HG02759 (cell line): ENCODE data around the gene FUT7.
A peak's percentile ranks its signal among the peaks of the same experiment; 100 is the strongest.

Experiments
- ATAC-seq: cut with Tn5 transposase; IDR thresholded peaks from one replicate; pipeline ENCODE4 v1.9.1; 2021; ENCODE audit warnings: mild to moderate bottlenecking, moderate library complexity; ENCODE audit not compliant: unreplicated experiment

Gene FUT7

DNA sequence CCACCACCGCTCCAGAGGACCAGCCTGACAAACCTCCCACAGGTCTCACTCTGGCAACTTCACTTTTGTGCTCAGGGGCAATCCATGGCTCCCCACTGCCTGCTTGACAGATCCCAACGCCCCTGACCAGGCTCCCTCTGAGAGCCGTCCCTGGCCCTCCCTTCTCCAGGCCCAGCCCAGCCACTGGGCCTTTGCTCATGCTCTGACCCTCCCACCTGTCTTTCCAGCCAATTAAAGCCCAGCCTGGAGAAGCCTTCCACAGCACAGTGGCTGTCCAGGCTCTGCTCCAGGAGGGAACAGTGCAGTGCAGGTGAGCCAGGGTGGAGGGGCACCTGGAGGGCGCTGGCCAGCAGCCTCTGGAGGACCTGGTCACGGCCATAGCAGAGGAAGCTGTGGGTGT, 18.7 kb upstream of the FUT7 start:
- ATAC-seq: no peak

DNA sequence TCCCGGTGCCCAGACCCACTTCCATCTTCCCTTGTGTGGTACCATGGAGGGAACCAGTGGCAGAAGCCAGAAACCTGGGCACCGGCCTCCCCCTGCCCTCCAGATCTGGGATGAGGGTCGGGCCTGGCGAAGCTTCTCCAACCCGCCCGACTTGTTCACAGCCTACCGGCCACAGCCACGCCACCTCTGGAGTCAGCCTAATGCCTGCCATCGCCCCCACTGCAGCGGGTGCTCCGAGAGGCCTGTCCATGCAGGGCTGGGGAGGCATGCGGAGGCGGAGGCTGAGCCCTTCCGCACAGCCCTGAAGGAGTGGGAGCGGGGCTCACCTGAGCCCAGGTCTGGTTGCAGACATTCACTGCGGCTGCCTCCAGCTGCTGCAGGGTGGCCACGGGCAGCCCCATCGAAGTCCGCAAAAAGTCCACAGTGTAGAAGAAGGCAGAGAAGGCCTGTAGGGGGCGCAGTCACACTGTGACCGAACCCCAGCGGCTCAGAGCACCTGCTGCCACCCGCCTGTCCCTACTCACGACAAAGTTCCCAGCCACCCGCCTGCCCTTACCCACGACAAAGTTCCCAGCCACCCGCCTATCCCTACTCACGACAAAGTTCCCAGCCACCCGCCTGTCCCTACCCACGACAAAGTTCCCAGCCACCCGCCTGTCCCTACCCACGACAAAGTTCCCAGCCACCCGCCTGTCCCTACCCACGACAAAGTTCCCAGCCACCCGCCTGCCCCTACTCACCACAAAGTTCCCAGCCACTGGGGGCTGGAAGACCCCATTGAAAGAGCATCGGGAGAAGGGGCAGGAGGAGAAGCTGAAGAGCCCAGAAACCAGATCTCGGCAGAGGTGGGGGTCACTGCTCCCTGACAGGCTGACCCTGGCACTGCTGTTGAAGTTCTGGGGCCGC, 17.9 kb upstream of the FUT7 start:
- no peak for ATAC-seq

DNA sequence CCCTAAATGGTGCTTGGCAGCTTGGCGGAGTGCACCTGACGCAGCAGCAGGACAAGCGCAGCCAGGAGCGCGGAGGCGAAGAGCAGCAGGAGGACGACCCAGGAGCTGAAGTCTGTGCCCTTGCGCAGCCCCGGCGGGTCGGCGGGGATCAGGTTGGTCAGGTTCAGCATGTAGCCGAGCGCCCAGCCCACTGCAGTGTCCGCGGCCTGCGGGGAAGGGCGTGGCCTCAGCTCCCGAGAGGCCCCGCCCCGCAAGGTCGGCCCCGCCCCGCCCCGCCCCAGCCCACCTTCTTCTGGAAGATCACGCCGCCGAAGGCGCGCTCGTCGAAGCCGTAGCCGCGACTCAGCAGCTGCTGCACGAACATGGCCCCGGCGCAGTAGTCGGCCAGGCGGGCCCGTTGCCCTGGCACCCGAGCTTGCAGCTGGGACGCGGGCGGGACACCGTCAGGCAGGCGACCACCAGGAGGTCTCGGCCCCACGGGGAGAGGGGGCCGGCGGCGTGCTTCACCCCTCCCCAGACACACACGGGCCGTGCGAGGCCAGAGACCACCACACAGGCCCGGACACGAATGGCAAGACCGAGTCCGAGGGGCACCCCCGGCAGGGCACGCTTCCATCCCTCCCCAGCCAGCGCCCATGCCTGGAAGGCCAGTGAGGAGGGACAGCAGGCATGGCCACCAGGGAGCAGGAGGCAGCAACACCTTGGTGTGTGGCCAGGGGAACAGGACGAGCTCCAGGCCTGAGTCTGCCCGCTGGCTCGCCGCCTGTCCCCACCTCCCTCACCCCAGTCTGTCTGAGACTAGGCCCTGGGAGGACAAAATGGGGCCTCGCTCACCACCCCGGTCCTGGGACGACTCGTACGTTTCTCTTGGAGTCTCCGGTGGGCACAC, 17.0 kb upstream of the FUT7 start:
- ATAC-seq: no peak

DNA sequence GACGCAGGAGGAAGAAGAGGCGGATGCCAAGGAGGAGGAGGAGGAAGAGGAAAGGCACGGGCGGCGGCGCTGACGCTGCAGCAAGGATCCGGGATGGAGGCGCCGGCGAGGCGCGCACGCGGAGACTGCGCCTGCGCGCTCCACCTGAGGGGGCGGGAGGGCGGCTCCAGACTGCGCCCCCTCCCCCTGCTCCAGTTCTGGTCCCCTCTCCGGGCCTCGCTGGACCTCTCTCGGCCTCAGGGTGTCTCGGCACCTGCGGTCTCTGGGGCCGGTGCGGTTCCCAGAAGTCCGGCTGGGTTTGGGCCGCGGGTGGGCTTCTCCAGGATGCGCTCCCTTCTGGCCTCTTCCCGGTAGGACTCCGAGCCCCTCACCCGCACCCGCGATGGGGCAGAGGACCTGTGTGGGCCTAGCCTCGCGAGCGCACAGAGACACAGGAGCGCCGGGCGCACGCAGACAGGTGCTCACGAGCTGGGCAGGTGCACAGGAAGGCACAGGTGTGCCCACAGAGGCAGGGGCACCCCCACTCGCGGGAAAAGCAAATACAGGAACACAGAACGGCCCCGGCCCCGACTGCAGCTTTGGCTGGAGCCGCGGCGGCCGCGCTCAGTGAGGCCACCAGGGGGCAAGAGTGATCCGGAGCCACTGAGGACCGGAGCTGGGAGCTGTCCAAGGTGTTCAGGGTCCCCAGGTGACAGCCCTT, 14.3 kb upstream of the FUT7 start, which contains the start of gene NPDC1:
TSS of gene NPDC1 (minus strand) at position 90 of the 700 bp plus-strand sequence. CDS start 188 bp downstream, outside the sequence.
- no peak for ATAC-seq

DNA sequence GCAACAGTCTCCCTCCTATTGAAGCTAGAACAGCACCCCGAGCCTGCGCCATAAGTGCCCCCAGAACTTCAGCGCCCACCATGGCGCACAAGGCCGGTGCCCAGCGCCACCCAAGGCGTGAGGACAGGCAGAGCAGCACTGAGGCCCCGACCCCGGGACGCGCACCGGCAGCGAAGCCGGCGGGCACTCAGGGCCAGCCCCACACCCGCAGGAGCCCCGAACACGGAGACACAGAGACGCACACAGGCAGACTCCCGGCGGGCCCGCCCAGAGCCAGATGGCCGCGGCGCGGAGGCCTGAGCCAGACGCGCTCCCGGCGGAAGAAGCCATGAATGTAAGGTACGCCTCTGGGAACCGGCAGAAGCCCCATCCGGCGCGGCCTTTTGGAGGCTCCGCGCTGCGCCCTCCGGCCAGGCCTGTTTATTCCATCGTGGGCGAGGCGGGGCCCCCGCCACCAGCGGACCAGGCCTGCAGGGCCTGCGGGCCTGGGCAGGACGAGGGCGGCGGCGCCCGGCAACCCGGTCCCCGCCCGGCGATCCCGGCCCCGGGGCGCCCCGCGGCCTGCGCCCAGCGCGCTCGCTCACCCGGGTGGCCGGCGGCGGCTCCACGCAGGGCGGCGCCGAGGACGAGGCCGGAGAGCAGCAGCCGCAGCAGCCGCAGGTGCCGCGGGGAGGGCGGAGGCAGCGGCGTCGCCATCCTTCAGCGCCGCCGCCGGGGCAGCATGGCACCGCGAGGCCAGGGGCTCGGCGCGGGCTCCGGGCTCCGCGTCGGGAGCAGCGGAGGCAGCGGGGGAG, 13.6 kb upstream of the FUT7 start:
- ATAC-seq: no peak

DNA sequence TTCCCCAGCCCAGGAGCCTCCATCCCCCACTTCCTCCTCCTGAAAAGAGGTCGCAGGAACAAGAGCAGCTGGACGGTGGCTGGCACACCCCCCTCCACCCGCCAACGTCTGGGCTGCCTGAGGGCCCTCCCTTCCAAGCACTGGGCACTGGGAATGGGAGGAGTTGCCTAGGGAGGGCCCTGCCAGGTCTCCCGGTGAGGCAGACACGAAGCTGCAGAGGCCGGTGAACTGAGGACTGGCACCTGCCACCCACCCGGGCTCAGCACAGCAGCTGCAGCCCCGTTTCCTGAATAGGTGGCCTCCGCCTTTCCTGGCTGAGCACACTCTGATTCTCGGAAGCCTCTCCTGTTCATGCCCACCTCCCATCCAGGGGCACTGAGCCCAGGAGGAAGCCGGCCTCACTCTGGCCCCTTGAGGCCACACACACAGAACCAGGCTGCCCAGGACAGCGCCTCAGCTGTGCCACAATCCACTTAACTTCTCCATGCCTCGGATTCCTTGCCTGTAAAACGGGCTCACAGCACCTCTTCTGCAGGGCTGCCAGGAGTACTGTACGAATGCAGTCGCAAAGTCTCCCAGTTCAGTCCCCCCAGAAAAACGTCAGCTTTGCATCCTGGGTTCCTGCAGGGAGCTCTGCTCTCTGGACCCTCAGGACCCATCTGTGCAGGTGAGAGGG, 12.8 kb upstream of the FUT7 start:
- ATAC-seq: no peak

DNA sequence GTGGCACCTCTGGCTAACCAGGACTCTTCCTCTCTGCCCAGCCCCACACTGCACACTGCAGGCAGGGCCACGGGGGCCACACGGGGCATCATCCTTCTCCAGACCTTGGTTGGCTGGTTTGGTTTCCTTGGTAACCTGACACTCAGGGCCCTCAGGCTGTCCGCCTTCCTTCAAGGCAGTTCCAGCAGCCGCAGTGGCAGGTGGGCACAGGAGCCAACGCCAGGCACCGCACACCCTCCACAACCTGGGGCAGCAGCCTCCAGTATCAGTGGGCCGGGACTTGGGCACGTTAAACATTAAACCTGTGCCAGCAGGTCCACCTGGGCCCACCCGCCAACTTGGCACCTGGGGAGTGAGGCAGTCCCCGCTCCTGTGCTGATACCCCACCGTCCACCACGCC, 12.1 kb upstream of the FUT7 start:
- no peak for ATAC-seq

DNA sequence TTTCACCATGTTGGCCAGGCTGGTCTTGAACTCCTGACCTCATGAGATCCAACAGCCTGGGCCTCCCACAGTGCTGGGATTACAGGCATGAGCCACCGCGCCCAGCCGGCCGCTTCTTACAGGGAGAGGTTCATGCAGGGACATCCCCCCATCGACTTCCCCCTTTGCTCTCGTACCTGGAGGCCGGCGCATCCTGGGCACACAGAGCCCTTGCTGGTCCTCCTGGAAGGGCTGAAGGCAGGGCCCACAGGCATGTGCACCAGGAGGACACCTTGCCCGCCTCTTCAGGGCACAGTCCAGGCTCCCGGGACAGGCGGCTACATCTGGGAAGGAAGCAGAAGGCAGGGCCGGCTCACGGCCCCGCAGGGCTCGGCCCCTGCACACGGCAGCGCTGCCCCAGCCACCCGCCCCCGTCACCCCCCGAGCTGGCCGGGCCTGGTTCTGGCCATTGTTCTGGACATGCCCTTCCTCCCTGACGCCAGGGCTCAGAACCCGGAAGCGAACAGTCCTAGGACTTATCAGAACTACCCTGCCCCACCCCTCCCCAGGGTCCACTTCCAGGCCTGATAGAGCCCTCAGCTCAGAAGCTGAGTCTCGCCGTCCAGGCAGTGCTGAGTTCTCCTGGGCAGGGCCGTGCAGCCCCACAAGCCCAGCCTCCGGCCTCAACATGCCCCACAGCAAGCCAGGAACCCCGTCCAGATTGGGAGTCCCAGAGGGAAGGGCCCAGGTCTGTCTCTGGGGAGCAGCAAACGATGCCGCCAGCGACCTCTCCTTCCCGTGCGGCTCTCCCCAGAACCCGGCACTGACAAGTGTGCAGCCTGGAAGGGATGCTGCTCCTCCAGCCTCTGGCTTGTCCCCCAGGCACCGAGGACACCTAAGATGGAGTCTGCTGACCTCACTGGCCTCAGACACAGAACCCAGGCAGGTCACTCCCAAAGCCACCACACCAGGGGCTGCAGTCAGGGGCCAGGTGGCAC, 11.2 kb upstream of the FUT7 start:
- no peak for ATAC-seq

DNA sequence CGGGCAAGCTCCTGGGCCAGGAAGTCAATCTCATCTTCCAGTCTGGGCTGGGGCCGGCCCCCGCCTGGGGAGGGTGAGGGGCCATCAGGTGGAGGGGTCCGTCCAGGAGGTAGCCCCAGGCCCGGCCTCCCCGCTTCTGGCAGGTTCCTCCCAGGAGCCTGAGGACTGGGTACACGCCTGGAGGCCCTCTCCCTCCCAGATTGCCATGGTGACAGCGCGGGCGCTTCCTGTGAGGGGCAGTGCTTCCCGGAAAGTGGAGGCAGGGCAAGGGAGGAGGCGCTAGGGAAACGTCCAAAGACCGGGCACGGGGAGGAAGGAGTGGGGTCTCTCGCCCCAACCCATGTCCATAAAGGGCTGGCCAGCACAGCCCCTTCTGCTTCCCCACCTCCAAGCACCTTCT, 9.2 kb upstream of the FUT7 start:
- ATAC-seq: no peak

DNA sequence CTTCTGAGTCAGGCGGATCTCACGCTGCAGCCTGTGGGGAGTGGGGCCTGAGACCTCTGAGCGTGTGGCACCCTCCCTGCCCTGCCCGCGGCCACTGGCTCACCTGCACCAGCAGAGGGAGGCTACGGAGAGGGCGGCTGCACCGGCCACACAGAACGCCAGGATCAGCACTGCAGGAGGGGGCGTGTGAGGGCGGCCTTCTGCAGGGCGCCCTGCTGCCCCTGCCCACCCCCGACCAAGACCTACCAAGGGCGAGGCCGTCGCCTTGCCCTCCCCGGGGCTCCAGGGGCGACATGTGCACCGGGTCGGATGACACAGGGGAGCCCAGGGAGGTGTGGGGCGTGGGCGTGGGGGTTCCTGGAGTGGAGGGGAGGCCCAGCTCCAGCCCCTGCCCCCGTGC, 8.7 kb upstream of the FUT7 start:
- no peak for ATAC-seq

DNA sequence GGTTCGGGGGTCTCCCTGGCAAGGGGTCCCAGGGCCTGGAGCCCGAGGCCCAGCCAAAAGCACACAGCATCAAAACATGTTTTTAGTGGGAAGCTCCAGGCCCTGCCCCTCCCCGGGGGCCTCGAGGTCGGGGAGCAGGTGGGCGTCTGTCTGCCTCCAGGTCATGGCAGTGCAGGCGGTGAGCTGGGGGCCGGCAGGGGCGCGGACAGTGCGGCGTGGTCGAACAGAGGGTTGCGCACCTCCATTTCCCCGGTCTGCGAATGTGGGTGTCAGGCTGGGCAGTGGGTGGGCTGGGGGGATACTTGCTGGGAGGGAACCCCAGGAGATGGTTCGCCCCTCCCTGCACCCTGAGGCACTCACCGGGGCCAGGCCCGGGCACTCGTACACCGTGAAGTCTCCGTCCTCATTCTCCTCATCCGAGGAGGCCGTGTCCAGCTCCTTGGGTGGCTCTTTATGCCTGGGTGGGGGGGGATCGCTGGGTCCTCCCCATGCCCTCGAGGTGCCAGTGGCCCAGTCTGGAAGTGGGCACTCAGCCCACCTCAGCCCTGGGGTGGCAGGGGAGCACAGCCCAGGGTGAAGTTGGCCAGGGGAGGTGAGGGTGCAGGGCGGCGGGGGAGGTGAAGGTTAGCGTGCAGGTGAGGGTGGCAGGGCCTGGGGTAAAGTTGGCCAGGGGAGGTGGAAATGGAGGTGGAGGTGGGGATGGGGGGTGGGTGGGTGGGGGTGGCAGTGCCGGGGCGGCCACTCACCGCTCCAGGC, 7.9 kb upstream of the FUT7 start:
- no peak for ATAC-seq

DNA sequence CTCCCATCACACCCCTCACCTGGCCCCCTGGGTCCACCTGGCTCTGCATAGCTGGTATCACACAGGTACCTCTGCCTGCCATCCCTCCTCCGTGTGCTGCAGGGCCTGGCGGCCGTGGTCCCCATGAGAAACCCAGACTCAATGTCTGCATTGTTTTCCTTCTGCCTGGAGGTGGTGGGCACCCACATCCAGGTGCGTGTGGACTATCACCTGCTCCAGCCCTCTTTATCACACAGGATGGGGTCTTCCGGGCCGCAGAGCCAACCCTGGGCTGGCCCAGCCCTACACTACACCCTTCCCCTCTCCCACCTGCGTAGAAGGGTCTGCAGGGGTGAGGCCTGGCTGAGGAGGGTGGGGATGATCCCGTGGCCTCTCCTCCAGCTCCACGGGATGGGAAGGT, 7.0 kb upstream of the FUT7 start:
- ATAC-seq: no peak

DNA sequence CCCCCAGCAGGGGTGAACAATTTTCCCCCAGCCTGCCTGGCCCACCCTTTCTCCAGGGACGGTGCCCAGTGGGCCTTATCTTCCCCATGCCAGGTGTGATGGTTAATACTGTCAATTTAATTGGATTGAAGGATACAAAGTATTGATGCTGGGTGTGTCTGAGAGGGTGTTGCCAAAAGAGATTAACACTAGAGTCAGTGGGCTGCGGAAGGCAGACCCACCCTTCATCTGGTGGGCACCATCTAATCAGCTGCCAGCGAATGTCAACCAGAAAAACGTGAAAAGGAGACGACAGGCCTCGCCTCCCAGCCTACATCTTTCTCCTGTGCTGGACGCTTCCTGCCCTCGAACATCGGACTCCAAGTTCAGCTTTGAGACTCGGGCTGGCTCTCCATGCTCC, 5.6 kb upstream of the FUT7 start:
- no peak for ATAC-seq

DNA sequence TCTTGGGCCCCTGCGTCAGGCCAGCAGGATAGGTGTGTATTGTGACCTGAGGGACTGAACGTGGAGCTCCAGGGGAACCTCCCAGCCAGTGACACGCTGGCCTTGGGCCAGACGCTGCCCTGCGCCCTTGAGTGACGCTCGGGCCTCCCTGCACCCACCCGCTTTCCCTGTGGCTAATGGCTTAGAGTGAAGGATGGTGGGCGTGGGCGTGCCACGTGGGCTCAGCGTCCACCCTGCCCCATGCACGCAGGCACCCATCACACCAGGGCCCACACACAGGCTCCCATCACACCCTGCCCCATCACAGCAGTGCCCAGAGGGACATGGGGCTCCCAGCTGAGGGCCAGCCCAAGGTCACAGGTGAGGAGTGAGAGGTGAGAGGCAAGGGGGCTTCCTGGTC, 5.1 kb upstream of the FUT7 start:
- ATAC-seq: no peak

DNA sequence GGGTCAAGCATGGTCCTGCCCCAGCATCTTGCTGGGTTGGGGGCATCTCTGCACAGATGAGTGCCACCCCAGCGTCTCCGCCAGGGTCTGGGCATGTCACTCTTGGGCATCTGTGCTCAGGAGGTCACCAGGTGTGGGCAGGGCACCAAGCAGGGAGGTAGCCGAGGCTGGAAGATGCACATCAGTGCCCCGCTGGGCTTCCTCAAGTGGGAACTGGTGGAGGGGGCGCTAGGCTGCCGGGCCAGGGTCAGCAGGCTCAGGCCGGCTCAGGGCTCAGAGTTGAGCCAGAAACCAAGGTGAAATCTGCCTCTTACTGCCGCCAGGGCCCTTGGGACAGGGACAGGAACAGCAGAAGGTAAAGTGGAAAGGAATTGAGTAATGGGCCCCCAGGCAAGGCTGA, 4.0 kb upstream of the FUT7 start:
- ATAC-seq: no peak

DNA sequence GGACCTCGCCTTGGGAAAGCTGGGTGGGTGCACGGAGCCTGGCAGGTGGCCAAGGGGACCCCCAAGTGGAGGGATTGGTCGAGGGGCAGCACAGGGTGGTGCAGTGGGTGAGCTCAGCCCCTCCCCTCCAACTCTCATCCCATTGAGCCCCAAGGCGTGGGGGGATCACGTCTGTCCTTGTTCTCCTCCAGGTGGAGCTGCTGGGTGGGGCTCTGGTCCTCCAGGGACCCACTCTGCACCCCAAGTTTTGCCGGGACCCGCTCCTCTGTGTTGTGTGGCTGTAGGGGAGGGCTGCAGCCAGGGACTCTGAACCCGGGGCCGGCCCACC, 3.6 kb upstream of the FUT7 start:
- no peak for ATAC-seq

DNA sequence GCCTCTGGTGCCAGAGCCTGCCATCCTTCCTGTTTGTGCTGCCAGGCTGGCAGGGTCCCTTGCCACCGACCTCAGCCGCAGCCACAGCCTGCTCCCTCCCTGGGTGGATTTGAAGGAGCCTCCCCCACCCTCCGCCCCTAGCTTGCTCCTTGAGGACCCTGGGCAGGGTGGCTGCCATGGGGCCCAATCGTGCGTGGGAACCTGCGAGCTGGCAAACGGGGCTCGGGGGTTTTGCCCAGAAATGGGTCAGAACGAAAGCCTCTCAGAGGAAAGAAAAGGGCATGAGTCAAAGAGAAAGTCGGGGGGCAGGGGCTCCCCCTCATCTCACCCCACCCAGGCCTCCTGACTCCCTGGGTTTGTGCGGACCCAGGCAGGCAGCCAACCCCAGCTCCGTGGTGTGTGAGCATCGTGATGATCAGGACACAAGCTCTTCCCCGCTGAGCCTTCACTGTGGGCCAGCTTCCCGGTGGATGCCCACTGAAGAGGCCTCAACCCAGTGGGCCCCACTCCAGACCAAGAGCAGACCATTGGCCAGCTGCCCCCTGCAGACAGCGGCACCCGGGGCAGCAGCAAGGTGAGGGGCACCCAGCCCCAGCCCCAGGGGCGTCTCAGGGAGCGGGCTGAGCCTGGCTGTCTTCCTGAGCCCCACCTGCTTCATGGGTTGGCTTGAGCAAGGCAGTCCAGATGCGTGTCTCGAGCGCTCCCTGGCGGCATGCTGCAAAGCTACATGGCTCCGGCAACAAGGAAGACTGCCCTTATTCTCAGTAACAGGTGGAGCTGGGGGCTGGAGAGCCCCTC, 3.0 kb upstream of the FUT7 start:
- peak; percentile 64 for ATAC-seq
